GM19240 (cell line): ENCODE measurements around the gene RBM42.
A peak's percentile ranks its signal among the peaks of the same experiment; 100 is the strongest.

Experiments used
- DNase-seq: peaks from one replicate; pipeline ENCODE4 v3.0.0; 2011; ENCODE audit warnings: low spot score; ENCODE audit not compliant: insufficient read length

The RBM42 gene

GRCh38 chr19:35620001-35620400 is 8.8 kb upstream of the RBM42 start:
- no peak for DNase-seq

- DNase-seq, result no peak
These were observed 7.1 kb upstream of the RBM42 start for GRCh38 chr19:35621708-35622107.

GRCh38 chr19:35622750-35623149 is 6.1 kb upstream of the RBM42 start:
- DNase-seq, result no peak

GRCh38 chr19:35623327-35624010 is 5.4 kb upstream of the RBM42 start:
- no peak for DNase-seq

- no peak for DNase-seq
These were observed 622 bp upstream of the RBM42 start for GRCh38 chr19:35628264-35628564.

GRCh38 chr19:35629332-35629633 is 447 bp downstream of the RBM42 start:
- DNase-seq, result no peak

- no peak for DNase-seq
These were observed 5.0 kb downstream of the RBM42 start for GRCh38 chr19:35633727-35634440.

- no peak for DNase-seq
These were observed 7.8 kb downstream of the RBM42 start for GRCh38 chr19:35636651-35637050.

- DNase-seq, result no peak
These were observed 8.3 kb downstream of the RBM42 start for GRCh38 chr19:35637165-35637564.

- no peak for DNase-seq
These were observed 10.4 kb downstream of the RBM42 start for GRCh38 chr19:35639321-35639639.

- DNase-seq, result no peak
These were observed 11.0 kb downstream of the RBM42 start for GRCh38 chr19:35639863-35640262.

GRCh38 chr19:35641515-35642151 is 12.8 kb downstream of the RBM42 start, which contains the start of gene ETV2:
ETV2 (plus strand) TSS chr19:35641745; CDS start chr19:35642461, 716 bp downstream.
- DNase-seq, result no peak

- no peak for DNase-seq
These were observed 13.5 kb downstream of the RBM42 start for GRCh38 chr19:35642312-35642711.

- no peak for DNase-seq
These were observed 14.0 kb downstream of the RBM42 start for GRCh38 chr19:35642798-35643254.

GRCh38 chr19:35643255-35644205 is 14.7 kb downstream of the RBM42 start:
- DNase-seq, result peak; percentile 85

- DNase-seq, result peak; percentile 93
These were observed 15.6 kb downstream of the RBM42 start for GRCh38 chr19:35644206-35644986.

GRCh38 chr19:35644987-35645679 is 16.3 kb downstream of the RBM42 start:
- DNase-seq, result no peak

- no peak for DNase-seq
These were observed 17.1 kb downstream of the RBM42 start for GRCh38 chr19:35645680-35646511.
